ENCODE data around the gene SH3BGRL2.

GRCh38 chr6:79734374-79734773, 103.2 kb downstream of the SH3BGRL2 start:
- TF ChIP-seq CTCF (IDR thresholded peaks at IDR 0.05), result no peak
- TF ChIP-seq POLR2A (IDR thresholded peaks at IDR 0.05), result no peak
